ENCODE data around the gene GFRA4. TPM values are rescaled to one million over a fixed set of nuclear protein-coding genes. Genes with fewer than 3 reads are reported as not detected.
"Not testable (repeated sequence)": the region's sequence is repeated elsewhere in the genome, so short reads cannot be mapped to it uniquely, and the experiment has no call there.

Gene GFRA4
- total and polyA plus RNA-seq, 10 donors, result not detected

DNA sequence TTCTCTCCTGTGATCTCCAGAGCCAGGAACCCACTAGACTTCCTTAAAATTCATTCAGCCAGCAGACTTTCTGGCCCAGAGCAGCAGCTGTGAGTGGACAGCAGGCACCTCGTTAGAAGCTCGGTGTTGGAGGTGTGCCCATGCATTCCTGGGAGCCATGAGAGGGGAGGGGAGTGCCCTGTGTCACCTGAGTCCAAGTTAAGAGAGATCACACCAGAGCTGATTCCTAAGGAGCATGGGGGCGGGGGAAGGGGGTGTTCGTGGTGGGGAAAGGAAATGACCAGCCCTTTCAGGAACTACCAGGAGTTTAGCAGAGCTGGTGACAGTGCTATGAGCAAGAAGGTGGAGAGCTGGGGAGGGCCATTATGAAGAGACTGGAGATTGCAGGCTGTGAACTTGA lies 46.9 kb downstream of the GFRA4 start:
- Histone ChIP-seq H3K27ac (no peak overlapping the region), H3K27me3 (replicated peaks in 1 of 7) (no peaks in the 10 kb centered on the region), H3K4me3 (no peak overlapping the region), H3K36me3 (peaks cover 0 to 63% (median 4%) of the 10 kb centered on the region in 6 donors), H3K9me3 (no peaks in the 10 kb centered on the region), H3K4me1 (no peaks in the 10 kb centered on the region)
- intact Hi-C loops (cut with DNase I; ENCODE audit: low total_unique reads), result no loop called here
- TF ChIP-seq POLR2AphosphoS5 (IDR thresholded peaks at IDR 0.05) (no peak), POLR2A (IDR thresholded peaks at IDR 0.05) (no peak)
- TF ChIP-seq, protein P1, sequence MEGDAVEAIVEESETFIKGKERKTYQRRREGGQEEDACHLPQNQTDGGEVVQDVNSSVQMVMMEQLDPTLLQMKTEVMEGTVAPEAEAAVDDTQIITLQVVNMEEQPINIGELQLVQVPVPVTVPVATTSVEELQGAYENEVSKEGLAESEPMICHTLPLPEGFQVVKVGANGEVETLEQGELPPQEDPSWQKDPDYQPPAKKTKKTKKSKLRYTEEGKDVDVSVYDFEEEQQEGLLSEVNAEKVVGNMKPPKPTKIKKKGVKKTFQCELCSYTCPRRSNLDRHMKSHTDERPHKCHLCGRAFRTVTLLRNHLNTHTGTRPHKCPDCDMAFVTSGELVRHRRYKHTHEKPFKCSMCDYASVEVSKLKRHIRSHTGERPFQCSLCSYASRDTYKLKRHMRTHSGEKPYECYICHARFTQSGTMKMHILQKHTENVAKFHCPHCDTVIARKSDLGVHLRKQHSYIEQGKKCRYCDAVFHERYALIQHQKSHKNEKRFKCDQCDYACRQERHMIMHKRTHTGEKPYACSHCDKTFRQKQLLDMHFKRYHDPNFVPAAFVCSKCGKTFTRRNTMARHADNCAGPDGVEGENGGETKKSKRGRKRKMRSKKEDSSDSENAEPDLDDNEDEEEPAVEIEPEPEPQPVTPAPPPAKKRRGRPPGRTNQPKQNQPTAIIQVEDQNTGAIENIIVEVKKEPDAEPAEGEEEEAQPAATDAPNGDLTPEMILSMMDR (IDR thresholded peaks at IDR 0.05 in 8 of 11, conservative IDR thresholded peaks at IDR 0.05 in 3 of 11), result no peak
- WGBS, 5 donors, result 49 to 79% (median 67%) methylated on average over 4 of the region's 4 CpGs
- DNase-seq, result no peak

DNA sequence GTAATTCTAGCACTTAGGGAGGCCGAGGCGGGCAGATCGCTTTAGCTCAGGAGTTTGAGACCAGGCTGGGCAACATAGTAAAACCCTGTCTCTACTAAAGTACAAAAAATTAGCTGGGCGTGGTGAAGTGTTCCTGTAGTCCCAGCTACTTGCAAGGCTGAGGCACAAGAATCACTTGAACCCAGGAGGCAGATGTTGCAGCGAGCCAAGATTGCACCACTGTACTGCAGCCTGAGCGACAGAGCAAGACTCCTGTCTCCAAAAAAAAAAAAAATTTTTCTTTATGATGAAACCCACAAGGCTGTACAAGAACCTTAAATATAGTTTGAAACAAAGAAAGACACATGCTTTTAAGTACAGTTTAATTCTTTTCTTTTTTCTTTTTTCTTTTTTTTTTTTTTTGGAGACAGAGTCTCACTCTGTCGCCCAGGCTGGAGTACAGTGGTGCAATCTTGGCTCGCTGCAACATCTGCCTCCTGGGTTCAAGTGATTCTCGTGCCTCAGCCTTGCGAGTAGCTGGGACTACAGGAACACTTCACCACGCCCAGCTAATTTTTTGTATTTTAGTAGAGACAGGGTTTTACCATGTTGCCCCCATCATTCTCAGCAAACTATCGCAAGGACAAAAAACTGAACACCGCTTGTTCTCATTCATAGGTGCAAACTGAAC lies 47.9 kb downstream of the GFRA4 start:
- DNase-seq; intact Hi-C loops (cut with DNase I; ENCODE audit: low total_unique reads); H3K4me3 ChIP-seq; H3K27me3 ChIP-seq (replicated peaks in 1 of 7); H3K9me3 ChIP-seq; H3K4me1 ChIP-seq; H3K27ac ChIP-seq: not testable (repeated sequence)
- WGBS, 5 donors, result 79 to 96% (median 85%) methylated on average over 13 of the region's 13 CpGs
- peaks cover 0 to 69% (median 4%) of the 10 kb centered on the region in 6 donors for H3K36me3 ChIP-seq

DNA sequence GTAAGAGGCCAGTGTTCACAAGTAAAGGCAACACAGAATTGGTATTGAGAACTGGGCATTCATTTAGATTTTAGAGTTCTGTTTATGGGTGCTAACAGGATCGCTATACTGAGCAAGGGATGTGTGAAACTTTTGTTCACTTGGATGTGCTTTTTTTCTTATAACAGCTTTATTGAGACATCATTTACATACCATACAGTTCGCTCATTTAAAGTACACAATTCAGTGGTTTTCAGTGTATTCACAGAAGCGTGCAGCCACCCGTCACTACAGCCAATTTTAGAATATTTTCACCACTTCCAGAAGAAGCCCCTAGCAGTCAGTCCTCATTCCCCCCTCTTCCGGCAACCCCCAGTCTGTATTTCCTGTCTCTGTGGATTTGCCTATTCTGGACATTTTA lies 48.7 kb downstream of the GFRA4 start:
- H3K4me3 ChIP-seq, result no peak overlapping the region
- 82 to 89% (median 87%) methylated on average over 5 of the region's 5 CpGs for WGBS, 5 donors

DNA sequence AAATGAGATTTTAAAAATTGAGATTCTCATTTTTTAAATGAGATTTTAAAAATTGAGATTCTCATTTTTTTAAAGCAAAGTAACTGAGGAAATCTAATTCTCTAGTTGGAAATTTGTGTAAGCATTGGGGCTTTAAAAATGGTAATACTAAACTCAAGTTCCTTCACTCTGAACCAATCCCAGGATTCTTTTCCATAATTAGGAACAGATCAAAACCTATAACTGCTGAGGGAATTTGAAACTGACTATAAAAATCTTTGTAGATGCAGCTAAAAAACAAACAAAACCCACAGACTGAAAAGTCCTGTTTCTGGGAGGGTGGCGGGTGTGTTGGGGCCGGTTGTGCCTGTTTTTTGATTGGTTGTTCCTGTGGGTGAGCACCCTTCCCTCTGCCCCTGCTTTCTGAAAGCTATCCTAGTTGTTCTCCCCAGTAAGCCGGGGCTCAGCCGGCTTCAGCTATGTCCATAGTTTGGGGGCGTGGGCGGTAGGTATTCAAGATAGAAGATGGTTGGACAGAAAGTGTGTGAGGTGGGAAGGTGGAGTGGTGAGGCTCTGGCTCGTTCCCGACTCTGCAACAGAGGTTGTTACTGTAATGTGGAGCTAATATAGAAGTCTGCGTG lies 49.3 kb downstream of the GFRA4 start:
- WGBS, 5 donors, result 93 to 96% (median 95%) methylated on average over 9 of the region's 9 CpGs
- H3K4me1 ChIP-seq, result no peaks in the 10 kb centered on the region
- H3K27ac ChIP-seq, result no peak overlapping the region
- no peaks in the 10 kb centered on the region for H3K27me3 ChIP-seq (replicated peaks in 1 of 7)
- TF ChIP-seq POLR2A (IDR thresholded peaks at IDR 0.05) (no peak), POLR2AphosphoS5 (IDR thresholded peaks at IDR 0.05) (no peak)
- TF ChIP-seq, protein P1 (IDR thresholded peaks at IDR 0.05 in 8 of 11, conservative IDR thresholded peaks at IDR 0.05 in 3 of 11), result no peak
- H3K4me3 ChIP-seq, result no peak overlapping the region
- H3K36me3 ChIP-seq, result peaks cover 0 to 66% (median 4%) of the 10 kb centered on the region in 6 donors
- H3K9me3 ChIP-seq, result no peaks in the 10 kb centered on the region
- DNase-seq, result no peak
- intact Hi-C loops (cut with DNase I; ENCODE audit: low total_unique reads), result no loop called here

More for the DNA sequence above, 48.7 kb downstream of the GFRA4 start:
- Histone ChIP-seq H3K27ac (no peak overlapping the region), H3K36me3 (peaks cover 0 to 66% (median 4%) of the 10 kb centered on the region in 6 donors), H3K9me3 (no peaks in the 10 kb centered on the region), H3K27me3 (replicated peaks in 1 of 7) (no peaks in the 10 kb centered on the region), H3K4me1 (no peaks in the 10 kb centered on the region)
- DNase-seq, result no peak
- no peak for TF ChIP-seq POLR2A (IDR thresholded peaks at IDR 0.05)
- TF ChIP-seq, protein P1 (IDR thresholded peaks at IDR 0.05 in 8 of 11, conservative IDR thresholded peaks at IDR 0.05 in 3 of 11), result no peak
- no peak for TF ChIP-seq POLR2AphosphoS5 (IDR thresholded peaks at IDR 0.05)
- intact Hi-C loops (cut with DNase I; ENCODE audit: low total_unique reads), result no loop called here

Measured in spleen (tissue), 11 donors.